ENCODE data around the gene HDHD2.

DNA sequence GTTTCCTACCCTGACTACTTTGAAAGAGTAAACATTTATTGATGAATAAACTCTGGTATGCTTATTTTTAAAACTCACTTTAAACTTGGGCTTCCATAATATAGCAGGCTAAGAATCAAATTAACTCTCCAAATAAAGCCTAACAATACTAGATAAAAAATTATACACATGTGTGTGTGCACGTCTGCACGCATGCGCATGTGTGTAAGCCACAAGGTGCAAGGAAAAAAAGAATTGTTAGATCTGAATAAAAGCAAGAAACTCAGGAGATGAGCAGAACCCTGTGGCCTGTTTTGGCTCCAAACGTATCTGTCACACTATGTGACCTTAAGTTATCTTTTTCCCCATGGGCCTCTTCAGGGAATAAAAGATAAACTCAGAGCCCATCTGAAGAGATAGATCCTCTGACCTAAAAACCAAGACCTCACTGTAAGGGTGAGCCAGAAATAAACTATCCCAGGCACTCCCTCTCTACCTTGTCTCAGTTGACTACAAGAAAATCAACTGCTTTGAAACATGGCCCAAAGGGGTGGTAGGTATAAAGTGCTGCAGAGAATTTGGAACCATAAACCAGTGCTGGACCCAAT, 6.3 kb downstream of the HDHD2 start:
- no peak for TF ChIP-seq GATA3 (IDR thresholded peaks at IDR 0.05; ENCODE audit: low read depth, low read length)
- no peak for TF ChIP-seq GATA2 (IDR thresholded peaks at IDR 0.05; ENCODE audit: low read depth, low read length)

Data from SH-SY5Y (cell line).